Measurements from ENCODE around the gene CHRFAM7A. TPM values are rescaled to one million over a fixed set of nuclear protein-coding genes. Genes with fewer than 3 reads are reported as not detected.
"Not testable (repeated sequence)": the region's sequence is repeated elsewhere in the genome, so short reads cannot be mapped to it uniquely, and the experiment has no call there.

The CHRFAM7A gene
- 3.7 TPM for polyA plus RNA-seq (2012; ENCODE audit: insufficient read depth, insufficient read length, low read depth)

GRCh38 chr15:30392766-30393663, at the start of gene CHRFAM7A:
CHRFAM7A (minus strand) TSS chr15:30393540; CDS start chr15:30383351, 10,189 bp downstream.
- H3K4me3 ChIP-seq (ENCODE audit: low read depth, low read length); H3K4me1 ChIP-seq; H3K36me3 ChIP-seq; DNase-seq; H3K27me3 ChIP-seq; H3K9me3 ChIP-seq: not testable (repeated sequence)

- H3K36me3 ChIP-seq; H3K27me3 ChIP-seq; H3K4me1 ChIP-seq; H3K4me3 ChIP-seq (ENCODE audit: low read depth, low read length); DNase-seq; H3K9me3 ChIP-seq: not testable (repeated sequence)
Observed at GRCh38 chr15:30438348-30438747, 45.0 kb upstream of the CHRFAM7A start.

GRCh38 chr15:30435878-30436277, 42.5 kb upstream of the CHRFAM7A start:
- not testable (repeated sequence) for H3K27me3 ChIP-seq; DNase-seq; H3K36me3 ChIP-seq; H3K9me3 ChIP-seq; H3K4me1 ChIP-seq; H3K4me3 ChIP-seq (ENCODE audit: low read depth, low read length)

- not testable (repeated sequence) for H3K4me1 ChIP-seq; H3K27me3 ChIP-seq; DNase-seq; H3K36me3 ChIP-seq; H3K9me3 ChIP-seq; H3K4me3 ChIP-seq (ENCODE audit: low read depth, low read length)
Observed at GRCh38 chr15:30420723-30421122, 27.4 kb upstream of the CHRFAM7A start.

- H3K36me3 ChIP-seq; DNase-seq; H3K9me3 ChIP-seq; H3K27me3 ChIP-seq; H3K4me3 ChIP-seq (ENCODE audit: low read depth, low read length); H3K4me1 ChIP-seq: not testable (repeated sequence)
Observed at GRCh38 chr15:30414160-30414559, 20.8 kb upstream of the CHRFAM7A start, which contains the start of gene GOLGA8R. GOLGA8R (minus strand) TSS chr15:30414260; CDS start chr15:30414162, 98 bp downstream.

- H3K27me3 ChIP-seq; H3K9me3 ChIP-seq; H3K36me3 ChIP-seq; H3K4me1 ChIP-seq; H3K4me3 ChIP-seq (ENCODE audit: low read depth, low read length): not testable (repeated sequence)
- DNase-seq, result peak; percentile 6
Observed at GRCh38 chr15:30407636-30408035, 14.3 kb upstream of the CHRFAM7A start.

GRCh38 chr15:30398988-30399387, 5.6 kb upstream of the CHRFAM7A start:
- not testable (repeated sequence) for H3K27me3 ChIP-seq; H3K4me1 ChIP-seq; H3K4me3 ChIP-seq (ENCODE audit: low read depth, low read length); H3K36me3 ChIP-seq; H3K9me3 ChIP-seq
- DNase-seq, result peak; percentile 70

GRCh38 chr15:30393664-30393991, 288 bp upstream of the CHRFAM7A start:
- H3K27me3 ChIP-seq; H3K9me3 ChIP-seq; H3K4me1 ChIP-seq; H3K4me3 ChIP-seq (ENCODE audit: low read depth, low read length); DNase-seq; H3K36me3 ChIP-seq: not testable (repeated sequence)

- not testable (repeated sequence) for H3K27me3 ChIP-seq; H3K4me1 ChIP-seq; H3K4me3 ChIP-seq (ENCODE audit: low read depth, low read length); H3K36me3 ChIP-seq; H3K9me3 ChIP-seq; DNase-seq
Observed at GRCh38 chr15:30386318-30386887, 6.9 kb downstream of the CHRFAM7A start.

GRCh38 chr15:30377082-30377413, 16.3 kb downstream of the CHRFAM7A start:
- H3K27me3 ChIP-seq; H3K9me3 ChIP-seq; H3K4me1 ChIP-seq; H3K4me3 ChIP-seq (ENCODE audit: low read depth, low read length); DNase-seq; H3K36me3 ChIP-seq: not testable (repeated sequence)

- not testable (repeated sequence) for H3K27me3 ChIP-seq; H3K4me3 ChIP-seq (ENCODE audit: low read depth, low read length); H3K36me3 ChIP-seq; H3K9me3 ChIP-seq; DNase-seq; H3K4me1 ChIP-seq
Observed at GRCh38 chr15:30376375-30377081, 16.8 kb downstream of the CHRFAM7A start.

GRCh38 chr15:30375872-30376271, 17.5 kb downstream of the CHRFAM7A start:
- not testable (repeated sequence) for H3K27me3 ChIP-seq; H3K9me3 ChIP-seq; DNase-seq; H3K36me3 ChIP-seq; H3K4me3 ChIP-seq (ENCODE audit: low read depth, low read length); H3K4me1 ChIP-seq

- DNase-seq; H3K27me3 ChIP-seq; H3K36me3 ChIP-seq; H3K4me3 ChIP-seq (ENCODE audit: low read depth, low read length); H3K9me3 ChIP-seq; H3K4me1 ChIP-seq: not testable (repeated sequence)
Observed at GRCh38 chr15:30374862-30375261, 18.5 kb downstream of the CHRFAM7A start.

- not testable (repeated sequence) for H3K36me3 ChIP-seq; H3K9me3 ChIP-seq; H3K4me3 ChIP-seq (ENCODE audit: low read depth, low read length); H3K27me3 ChIP-seq; DNase-seq; H3K4me1 ChIP-seq
Observed at GRCh38 chr15:30368271-30368670, 25.1 kb downstream of the CHRFAM7A start.

GRCh38 chr15:30367246-30367645, 26.1 kb downstream of the CHRFAM7A start:
- H3K4me3 ChIP-seq (ENCODE audit: low read depth, low read length); H3K4me1 ChIP-seq; H3K36me3 ChIP-seq; H3K27me3 ChIP-seq; H3K9me3 ChIP-seq: not testable (repeated sequence)
- peak; percentile 3 for DNase-seq

- H3K4me3 ChIP-seq (ENCODE audit: low read depth, low read length); H3K36me3 ChIP-seq; H3K27me3 ChIP-seq; H3K4me1 ChIP-seq; DNase-seq; H3K9me3 ChIP-seq: not testable (repeated sequence)
Observed at GRCh38 chr15:30361404-30361803, 31.9 kb downstream of the CHRFAM7A start.
